Hematopoietic multipotent progenitor cell treated with erythropoietin and hydrocortisone succinate and interleukin-3 and kit ligand, for 17 days (in vitro differentiated cells): Measurements from ENCODE around the gene DPP4.

Experiments
- DNase-seq: peaks from one replicate; pipeline ENCODE4 v3.0.0-alpha.2; 2015; ENCODE audit warnings: low spot score

The DPP4 gene

GRCh38 chr2:162085090-162085891, 11.3 kb upstream of the DPP4 start:
- DNase-seq: no peak

DNA sequence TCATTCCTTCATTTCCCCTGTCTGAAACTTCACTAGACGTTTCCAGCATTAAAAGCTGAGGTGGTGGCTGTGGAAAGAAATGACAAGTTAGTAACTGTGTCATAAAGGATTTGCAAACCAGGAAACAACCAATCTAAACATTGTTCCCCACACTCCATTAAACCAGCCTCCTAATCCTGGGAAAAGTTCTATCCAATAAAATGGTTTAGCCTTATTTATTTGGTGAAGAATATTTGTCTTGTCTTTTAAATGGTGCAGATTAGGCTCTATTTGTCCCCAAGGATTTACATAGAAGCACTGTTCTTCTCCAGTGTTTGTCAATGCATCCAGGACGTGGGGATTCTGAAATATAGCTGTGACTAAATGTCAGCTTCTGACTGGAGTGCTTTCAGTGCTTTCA, 10.5 kb upstream of the DPP4 start:
- DNase-seq: no peak

DNA sequence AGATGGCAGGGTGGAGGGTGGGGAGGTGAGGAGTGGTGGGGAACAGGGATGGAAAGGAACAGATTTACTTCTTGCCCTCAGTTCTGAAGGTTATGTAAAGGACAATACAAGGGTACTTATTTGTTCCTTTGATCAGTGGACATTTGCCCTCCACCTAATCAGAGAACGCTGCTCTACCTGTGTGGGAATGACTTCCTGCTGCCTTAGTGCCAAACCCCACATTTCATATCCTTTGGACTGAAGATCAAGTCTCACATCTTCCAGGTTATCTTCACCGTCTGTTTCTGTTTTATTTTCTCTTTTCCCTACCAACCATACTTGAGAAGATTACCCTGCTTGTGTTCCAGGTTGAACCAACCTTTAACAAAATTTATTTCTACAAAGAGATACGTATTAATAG, 8.7 kb upstream of the DPP4 start:
- no peak for DNase-seq

- DNase-seq: no peak
These were observed 8.0 kb upstream of the DPP4 start for GRCh38 chr2:162082036-162082435.

- DNase-seq: no peak
These were observed 5.5 kb upstream of the DPP4 start for GRCh38 chr2:162079514-162079913.

DNA sequence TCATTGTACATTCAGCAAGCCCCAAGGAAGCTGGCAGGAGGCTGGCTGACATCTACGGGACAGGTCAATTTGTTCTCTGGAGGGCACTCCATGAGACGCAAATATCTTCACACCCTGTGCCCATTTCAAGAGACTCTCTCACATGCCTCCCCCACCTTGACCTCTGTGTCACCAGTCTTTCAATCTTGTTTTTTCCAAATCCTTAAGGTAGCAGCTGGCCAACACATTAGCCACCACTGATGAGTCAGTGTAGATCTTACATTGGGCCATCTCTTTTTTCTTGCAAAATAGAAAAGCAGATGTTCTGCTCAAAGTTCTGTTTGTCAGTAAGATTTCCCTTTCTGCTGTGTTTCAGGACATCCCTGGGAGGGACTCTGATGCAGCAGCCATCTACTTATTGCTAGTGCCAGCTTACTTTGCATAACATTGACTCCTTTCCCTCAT, 1.7 kb upstream of the DPP4 start:
- DNase-seq: no peak

- no peak for DNase-seq
These were observed 1.1 kb upstream of the DPP4 start for GRCh38 chr2:162074928-162075688.

- no peak for DNase-seq
These were observed 549 bp upstream of the DPP4 start for GRCh38 chr2:162074632-162074895.

DNA sequence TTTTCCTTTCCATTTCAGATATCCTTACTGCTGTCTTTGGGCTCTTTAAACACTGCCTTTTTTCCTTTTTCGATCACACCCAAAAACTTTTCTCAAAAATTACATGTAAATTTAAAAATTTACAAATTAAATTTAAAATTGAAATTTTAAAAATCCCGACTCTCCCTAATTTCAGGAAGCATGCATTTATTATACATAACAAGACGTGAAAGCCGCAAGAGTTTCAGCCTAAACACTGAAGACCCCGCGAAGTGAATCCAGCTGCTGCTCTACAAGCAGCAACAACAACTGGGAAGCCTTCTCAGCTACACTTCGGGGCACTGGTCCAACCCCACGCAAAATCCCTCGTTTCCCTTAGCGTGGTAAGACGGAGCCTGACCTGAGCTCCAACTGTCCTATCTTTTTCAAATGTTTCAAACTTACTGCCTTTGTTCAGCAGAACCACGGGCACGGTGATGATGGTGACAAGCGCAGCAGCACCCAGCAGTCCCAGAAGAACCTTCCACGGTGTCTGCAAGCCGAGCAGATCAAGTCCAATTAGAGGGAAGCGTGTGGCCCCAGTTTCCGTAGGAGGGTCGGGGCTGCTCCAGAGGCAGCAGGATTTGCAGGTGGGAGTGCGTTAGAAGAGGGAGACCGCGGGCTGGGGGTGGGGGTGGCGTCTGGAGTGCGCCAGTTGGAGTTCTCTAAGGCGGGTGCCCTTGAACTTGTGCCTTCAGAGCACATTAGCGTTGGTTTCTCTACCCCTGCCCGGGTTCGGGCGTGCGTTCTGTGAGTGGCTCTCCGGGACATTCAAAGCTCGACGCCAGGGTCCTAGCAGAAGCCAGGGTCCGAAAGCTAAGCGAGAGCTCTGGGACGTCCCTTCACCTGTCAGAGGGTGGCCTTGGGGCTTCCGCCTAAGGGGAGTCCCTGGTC, 783 bp downstream of the DPP4 start:
- DNase-seq: no peak

DNA sequence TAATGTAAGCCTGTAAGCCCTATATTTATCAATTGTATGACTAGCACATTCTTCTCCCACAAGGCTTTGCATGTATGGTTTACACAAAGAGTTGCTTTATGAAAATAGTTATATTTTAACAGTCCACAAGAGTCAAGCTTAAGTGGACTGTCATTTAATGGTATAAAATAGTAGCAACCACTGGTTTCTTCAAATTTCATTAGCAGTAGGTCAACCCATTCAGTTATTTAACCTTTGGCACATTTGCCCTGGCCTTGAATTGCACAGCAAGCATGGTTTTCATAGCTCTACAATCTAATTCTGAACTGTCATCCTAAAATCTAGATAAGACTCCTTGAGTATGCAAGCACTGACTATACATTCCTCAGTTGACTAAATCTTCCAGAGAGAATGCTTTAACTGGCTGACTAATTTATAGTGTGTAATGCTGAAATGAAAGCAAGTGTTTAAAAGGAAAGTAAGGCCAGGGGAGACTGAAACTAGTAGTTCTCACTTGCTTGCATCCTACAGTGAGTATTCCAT, 1.8 kb downstream of the DPP4 start:
- no peak for DNase-seq

DNA sequence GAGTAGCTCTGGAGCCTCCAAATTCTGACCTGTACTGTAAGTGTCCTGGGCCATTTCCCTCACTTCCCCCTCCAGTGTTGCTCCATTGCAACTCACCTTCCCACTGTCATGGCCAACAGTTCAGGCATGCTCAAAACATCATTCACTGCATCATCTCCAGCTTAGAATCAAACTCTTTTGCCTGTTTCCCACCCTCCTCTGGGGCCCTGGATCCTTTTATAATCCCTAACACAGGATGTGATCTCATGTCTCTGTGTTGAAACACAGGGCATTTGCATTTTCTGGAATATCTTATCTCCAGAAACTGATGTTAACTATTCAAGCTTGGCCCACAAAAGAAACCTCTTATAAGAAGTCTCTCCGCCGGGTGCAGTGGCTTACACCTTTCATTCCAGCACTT, 3.0 kb downstream of the DPP4 start:
- no peak for DNase-seq

DNA sequence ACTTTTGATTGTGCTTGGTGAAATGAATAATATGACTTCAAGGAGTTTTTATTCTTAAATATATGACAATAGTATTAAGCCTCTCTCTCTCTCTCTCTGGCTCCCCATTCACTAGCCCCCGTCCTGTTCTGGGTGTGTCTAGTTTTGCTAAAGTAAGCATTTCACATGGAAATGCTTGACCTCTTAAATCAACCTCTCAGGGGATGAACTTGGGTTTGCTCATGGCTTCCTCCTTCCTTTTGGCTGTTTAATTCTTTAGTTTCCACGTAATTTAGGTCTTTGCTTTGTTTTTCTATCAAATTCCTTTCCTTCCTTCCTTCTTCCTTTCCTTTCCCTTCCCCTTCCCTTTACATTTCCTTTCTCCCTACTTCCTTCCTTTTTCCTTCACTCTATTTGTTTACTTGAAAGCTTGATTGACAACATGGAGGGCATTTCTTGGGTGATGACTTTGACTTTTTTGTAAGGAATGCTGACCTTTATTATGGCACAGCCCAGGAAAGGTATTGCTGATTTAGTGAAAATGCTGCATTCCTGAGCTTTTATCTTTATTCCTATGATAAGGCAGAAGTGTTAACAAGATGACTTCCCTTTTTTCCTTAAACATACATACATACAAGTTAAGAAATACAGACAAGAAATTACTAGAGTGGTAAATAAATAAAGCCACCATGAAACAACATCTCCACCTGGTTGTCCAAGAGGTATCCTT, 3.6 kb downstream of the DPP4 start:
- no peak for DNase-seq

- no peak for DNase-seq
These were observed 4.6 kb downstream of the DPP4 start for GRCh38 chr2:162069267-162069903.

DNA sequence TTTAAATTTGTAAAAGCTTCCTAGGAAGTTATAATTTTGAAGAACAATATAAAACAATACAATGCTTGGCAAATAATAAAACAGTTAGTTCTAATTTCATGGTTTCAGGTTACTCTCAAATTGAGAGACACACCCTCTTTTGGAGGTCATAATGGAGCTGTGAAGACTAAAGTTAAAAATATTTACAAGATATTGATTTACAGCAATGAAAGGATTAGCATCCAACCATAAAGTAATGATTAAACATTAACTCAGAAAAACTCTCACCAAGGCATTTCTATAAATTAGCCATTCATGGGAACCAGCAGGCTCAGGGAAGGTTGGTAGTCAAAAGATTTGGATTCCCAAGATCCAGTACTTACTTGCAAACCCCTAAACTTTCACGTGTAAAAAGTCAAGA, 6.4 kb downstream of the DPP4 start:
- DNase-seq: no peak

DNA sequence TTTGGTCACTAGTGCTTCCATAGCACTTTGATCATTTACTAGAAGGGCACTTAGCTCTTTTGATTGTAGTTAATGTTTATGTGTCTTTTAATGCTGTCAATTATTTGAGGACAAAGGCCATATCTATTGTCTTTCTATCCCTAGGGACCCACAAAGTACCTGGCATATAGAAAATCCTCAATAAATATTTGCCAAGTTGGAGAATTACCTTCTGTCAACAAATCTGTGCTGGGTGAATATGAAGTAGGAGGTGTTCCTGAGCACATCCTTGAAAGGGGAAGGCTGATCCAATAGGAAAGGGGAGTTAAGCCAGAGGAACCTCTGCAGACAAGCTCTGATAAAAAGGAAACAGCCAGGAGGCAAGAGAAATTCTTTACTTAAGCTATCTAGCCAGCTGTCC, 8.2 kb downstream of the DPP4 start:
- DNase-seq: no peak

GRCh38 chr2:162063899-162064298, 10.1 kb downstream of the DPP4 start:
- no peak for DNase-seq

- DNase-seq: no peak
These were observed 10.7 kb downstream of the DPP4 start for GRCh38 chr2:162063281-162063680.

DNA sequence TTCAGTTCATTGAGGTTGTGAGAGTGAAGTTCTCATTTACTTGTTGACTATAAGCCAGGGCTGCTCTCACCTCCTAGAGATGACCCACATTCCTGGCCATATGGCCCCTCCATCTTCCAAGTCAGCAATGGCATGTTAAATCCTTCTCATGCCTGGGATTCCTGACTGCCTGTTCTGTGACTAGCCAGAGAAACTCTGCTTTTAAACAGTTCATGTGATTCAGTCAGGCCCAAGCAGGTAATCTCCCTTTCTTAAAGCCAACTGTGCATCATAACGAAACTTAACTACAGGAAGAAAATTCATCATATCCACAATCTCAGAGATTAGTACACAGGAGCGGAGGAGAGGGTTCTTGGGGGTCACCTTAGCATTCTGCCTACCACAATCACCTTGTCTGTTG, 11.5 kb downstream of the DPP4 start:
- no peak for DNase-seq

- DNase-seq: no peak
These were observed 13.0 kb downstream of the DPP4 start for GRCh38 chr2:162061021-162061420.

DNA sequence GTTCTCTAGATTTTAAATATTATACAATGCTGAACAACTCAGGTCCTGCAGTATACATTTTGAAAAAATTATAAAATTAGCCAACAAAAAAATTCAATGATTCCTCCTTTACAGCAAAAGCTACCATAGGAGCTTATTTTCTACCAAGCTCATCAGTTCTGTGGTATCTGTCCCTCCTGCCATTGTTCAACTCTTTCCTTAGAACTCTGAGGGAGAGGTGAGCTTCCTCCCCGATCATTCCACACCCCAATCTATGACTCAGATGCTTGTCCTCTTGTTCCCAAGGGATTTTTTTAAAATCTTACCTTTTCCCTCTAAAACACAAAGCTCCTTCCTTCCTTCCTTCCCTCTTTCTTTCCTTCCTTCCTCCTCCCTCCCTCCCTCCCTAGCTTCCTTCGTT, 13.5 kb downstream of the DPP4 start:
- DNase-seq: no peak

GRCh38 chr2:162058973-162059668, 14.9 kb downstream of the DPP4 start:
- DNase-seq: no peak
